Mucosa of descending colon (tissue), 3 donors: Measurements from ENCODE around the gene OR2AT4. TPM values are rescaled to one million over a fixed set of nuclear protein-coding genes. Genes with fewer than 3 reads are reported as not detected.

Source experiments
- ATAC-seq: fragments of 200-7000 bp; cut with Tn5 transposase; one replicate; pipeline ENCODE4 v1.9.1; 2020; ENCODE audit warnings: mild to moderate bottlenecking, moderate library complexity
- DNase-seq, 3 donors: peaks; one replicate each; pipeline ENCODE4 v3.0.0-alpha.2; 2020
- H3K36me3 ChIP-seq: fragments of 200-600 bp; one replicate; pipeline ENCODE4 v1.8.0; 2021; ENCODE audit warnings: low read depth, mild to moderate bottlenecking
- H3K4me1 ChIP-seq: fragments of 200-600 bp; one replicate; pipeline ENCODE4 v1.8.0; 2021; ENCODE audit warnings: low read depth, mild to moderate bottlenecking
- H3K4me3 ChIP-seq: fragments of 200-600 bp; one replicate; pipeline ENCODE4 v1.8.0; 2021; ENCODE audit warnings: mild to moderate bottlenecking
- H3K9me3 ChIP-seq: fragments of 200-600 bp; one replicate; pipeline ENCODE4 v1.8.0; 2021; ENCODE audit warnings: mild to moderate bottlenecking
- CTCF ChIP-seq: fragments of 200-600 bp; IDR thresholded peaks from one replicate; pipeline ENCODE4 v1.8.0; 2022; ENCODE audit warnings: antibody characterized with exemption, mild to moderate bottlenecking
- intact Hi-C, 2 donors: fragments of 100-400 bp; cut with DNase I in 1 of 2; cut with micrococcal nuclease in 1 of 2; formaldehyde crosslinking; loops; one replicate each; pipeline versions ENCODE4 v1.11.0 to v1.11.1; 2022; cut with DNase I, micrococcal nuclease
- long read RNA-seq, 2 donors: library from polyadenylated mRNA; unstranded; transcript quantifications; one replicate each; pipeline ENCODE4 v2.0.0, GENCODE V29; 2019 to 2021
- total RNA-seq, 3 donors: library from RNA; stranded (reverse); fragmentation: NEBNext Ultra II Directional in 2 of 3; extraction: Animal tissue kit (Norgen Biotek cat#: 25700) in 2 of 3; gene quantifications; one replicate each; pipeline versions ENCODE4 v1.2.1 to v1.2.4, GENCODE V29; 2021 to 2023
- donor health status: DM: no; HTN: no; CAD: no; lungs with moderate emphysema.
- donor health status: DM: no; HTN: no; CAD: no.
- donor health status: DM: no; HTN: yes; CAD: no.

OR2AT4 gene
- total RNA-seq, result not detected
- long read RNA-seq, donor 1, result 0 reads
- long read RNA-seq, donor 2, result 0 reads

DNA sequence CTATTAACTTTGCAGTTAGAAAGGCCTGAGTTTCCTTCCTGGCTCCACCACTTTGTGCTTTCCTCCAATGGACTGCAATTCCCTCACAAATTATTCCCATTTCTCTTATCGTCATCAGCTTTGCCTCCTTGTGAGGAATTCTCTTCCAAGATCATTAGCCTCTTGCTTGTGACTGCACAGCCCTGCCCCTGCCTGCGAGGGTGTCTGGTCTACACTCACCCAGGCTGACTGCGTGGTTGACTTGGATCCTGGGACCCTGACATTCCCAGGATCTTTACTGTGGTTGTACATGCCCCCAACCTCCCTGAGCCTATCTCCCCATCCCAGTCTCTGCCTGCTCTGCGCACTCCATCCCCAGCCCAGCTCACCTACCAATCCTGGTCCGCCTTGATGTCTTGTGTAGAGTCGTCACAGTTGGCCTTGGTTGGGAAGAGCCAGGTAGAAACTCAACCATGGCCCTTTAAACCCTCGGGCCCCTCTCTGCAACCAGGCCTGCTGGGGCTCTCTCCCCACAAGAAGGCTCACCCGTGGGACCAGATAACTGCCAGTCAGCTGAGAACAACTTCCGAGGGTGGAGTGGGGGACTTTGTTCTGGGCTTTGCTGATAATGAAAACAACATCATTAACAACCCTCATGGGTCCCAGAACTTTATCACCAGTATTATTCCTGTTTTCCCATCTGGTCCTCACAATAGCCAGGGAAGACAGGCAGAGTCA, at the start of gene OR2AT4:
Gene OR2AT4, minus strand, starts transcription at position 421 of the 717 bp plus-strand sequence.
- Histone ChIP-seq H3K4me1 (no peaks in the 10 kb centered on the region), H3K36me3 (no peaks in the 10 kb centered on the region), H3K4me3 (no peak within 1 kb of the TSS), H3K9me3 (peaks cover under 1% of the 10 kb centered on the region)
- ATAC-seq, result no peak
- intact Hi-C loops, result no loop called here
- no peak for TF ChIP-seq CTCF
- DNase-seq, result no peak

DNA sequence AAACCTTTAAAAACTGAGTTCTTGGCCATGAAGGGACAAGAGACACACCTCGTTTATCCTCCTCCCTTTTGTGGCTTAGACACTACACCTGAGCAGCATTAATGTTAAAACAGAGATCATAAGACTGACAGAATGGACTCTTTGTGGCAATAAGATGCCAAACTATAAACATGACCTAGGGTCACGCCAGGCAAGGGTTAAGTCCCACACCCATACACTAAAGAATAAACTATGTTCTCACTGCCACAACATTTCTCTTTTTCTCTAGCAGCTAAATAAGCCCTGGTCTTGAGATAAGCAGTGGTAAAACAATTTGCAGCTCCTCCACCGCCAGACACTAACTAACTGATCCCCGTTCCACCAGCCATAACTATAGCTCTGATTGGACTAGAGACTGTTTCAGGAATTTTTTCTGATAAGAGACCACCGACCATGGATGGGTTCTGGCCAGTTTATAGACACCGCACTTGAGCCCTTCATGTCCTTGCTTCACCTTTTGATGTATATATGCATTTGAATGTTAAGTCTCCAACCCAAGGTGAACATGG, 49.4 kb upstream of the OR2AT4 start:
- H3K4me3 ChIP-seq, result no peak overlapping the region
- no peaks in the 10 kb centered on the region for H3K9me3 ChIP-seq
- H3K36me3 ChIP-seq, result no peaks in the 10 kb centered on the region
- ATAC-seq (peak; percentile 19), DNase-seq (peak in 1 of 3 donors; percentile 58)
- intact Hi-C loops, result loop anchor here in 1 of 2 donors (2.0 kb wide), 1 partner anchor 59 kb away; no protein-coding TSS in a partner anchor
- peaks cover 49% of the 10 kb centered on the region for H3K4me1 ChIP-seq
- no peak for TF ChIP-seq CTCF

DNA sequence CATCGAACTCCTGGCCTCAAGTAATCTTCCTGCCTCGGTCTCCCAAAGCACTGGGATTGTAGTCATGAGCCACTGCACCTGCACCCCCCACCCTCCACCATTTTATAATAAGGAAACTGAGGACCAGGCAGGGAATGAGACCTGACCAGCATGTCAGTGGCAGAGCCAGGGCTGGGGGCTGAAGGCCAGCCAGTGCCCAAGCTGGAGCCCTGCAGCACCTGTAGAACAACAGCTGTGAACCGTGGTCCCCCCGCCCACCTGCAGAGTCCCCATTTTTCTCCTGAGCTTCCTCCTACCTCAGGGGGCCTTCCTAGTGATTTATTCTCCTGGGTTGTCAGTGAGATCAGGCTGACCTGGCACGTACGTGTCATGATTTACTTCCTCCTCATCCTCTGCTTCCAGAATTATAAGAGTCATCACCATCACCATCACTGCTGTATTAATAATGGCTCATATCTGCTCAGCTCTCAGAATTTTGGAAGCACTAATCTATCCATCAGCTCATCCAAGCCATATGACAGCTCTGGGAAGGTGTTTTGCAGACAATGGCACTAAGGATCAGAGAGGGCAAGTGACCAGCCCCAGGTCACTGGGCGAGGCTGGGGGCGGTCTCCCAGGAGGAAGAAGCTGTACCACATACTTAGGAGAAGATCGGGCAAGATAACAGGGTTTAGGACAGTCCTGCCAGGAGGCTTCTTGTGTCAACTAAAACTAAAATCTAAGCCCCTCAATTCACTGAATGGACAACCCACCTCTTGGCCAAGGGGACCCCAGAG, 48.7 kb upstream of the OR2AT4 start:
- DNase-seq, result no peak
- no peak for TF ChIP-seq CTCF
- H3K4me3 ChIP-seq, result no peak overlapping the region
- peaks cover 42% of the 10 kb centered on the region for H3K4me1 ChIP-seq
- intact Hi-C loops, result loop anchor here in 1 of 2 donors (2.0 kb wide), 1 partner anchor 59 kb away; no protein-coding TSS in a partner anchor
- H3K36me3 ChIP-seq, result no peaks in the 10 kb centered on the region
- no peak for ATAC-seq
- no peaks in the 10 kb centered on the region for H3K9me3 ChIP-seq

GRCh38 chr11:75144716-75145014, 48.0 kb upstream of the OR2AT4 start:
- intact Hi-C loops, result loop anchor here (2.0 to 5.0 kb wide), 3 partner anchors 58 to 103 kb away; no protein-coding TSS in a partner anchor
- no peak overlapping the region for H3K4me3 ChIP-seq
- no peaks in the 10 kb centered on the region for H3K36me3 ChIP-seq
- peaks cover 35% of the 10 kb centered on the region for H3K4me1 ChIP-seq
- no peak for DNase-seq
- no peak for ATAC-seq
- TF ChIP-seq CTCF, result no peak
- no peaks in the 10 kb centered on the region for H3K9me3 ChIP-seq

DNA sequence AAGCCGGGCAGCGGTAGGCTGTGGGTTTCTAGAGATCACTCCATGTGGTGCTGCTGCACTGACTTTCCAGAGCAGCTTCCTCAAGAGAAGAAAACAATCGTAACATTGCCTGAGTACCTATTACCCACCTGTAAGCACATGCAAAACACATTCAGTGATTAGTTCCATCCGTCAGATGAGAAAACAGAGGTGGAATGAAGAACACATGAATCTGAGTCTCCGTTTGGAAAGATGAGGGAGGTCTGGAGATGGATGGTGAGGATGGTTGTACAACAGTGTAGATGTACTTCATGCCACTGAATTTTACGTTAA, 46.7 kb upstream of the OR2AT4 start:
- H3K9me3 ChIP-seq, result no peaks in the 10 kb centered on the region
- H3K4me3 ChIP-seq, result no peak overlapping the region
- DNase-seq, result no peak
- H3K4me1 ChIP-seq, result peaks cover 31% of the 10 kb centered on the region
- H3K36me3 ChIP-seq, result no peaks in the 10 kb centered on the region
- no peak for ATAC-seq
- intact Hi-C loops, result loop anchor here (5.0 kb wide), 2 partner anchors 59 to 104 kb away; no protein-coding TSS in a partner anchor
- TF ChIP-seq CTCF, result no peak
